B cell (primary cell): ENCODE data around the gene PRSS53. TPM values are rescaled to one million over a fixed set of nuclear protein-coding genes. Genes with fewer than 3 reads are reported as not detected.

Source experiments
- ATAC-seq: fragments of 200-7000 bp; cut with Tn5 transposase; one replicate; pipeline ENCODE4 v1.10.0; 2021; ENCODE audit warnings: low read depth, mild to moderate bottlenecking, moderate number of reproducible peaks, moderate library complexity
- CTCF ChIA-PET: fragments of 350-600 bp; sonication (Branson Sonifier 250); formaldehyde crosslinking; loops from one replicate; lab custom pipeline; 2021; ENCODE audit warnings: antibody characterized with exemption, inconsistent platforms; lab: Charles Lee
- POLR2A ChIA-PET: fragments of 350-600 bp; sonication (Branson Sonifier 250); formaldehyde crosslinking; loops from one replicate; lab custom pipeline; 2021; ENCODE audit warnings: antibody characterized with exemption; lab: Charles Lee
- DNase-seq: peaks from one replicate; pipeline ENCODE4 v3.0.0; 2013
- H2AFZ ChIP-seq: 2 replicates; pipeline ENCODE4 v1.6.1; 2012; ENCODE audit warnings: mild to moderate bottlenecking, low read depth, low read length; ENCODE audit not compliant: insufficient read depth, poor library complexity, severe bottlenecking
- H3K27ac ChIP-seq, 2 donors: 1 replicate in 1 of 2; 2 replicates in 1 of 2; pipeline ENCODE4 v1.5.1; 2012 to 2013; ENCODE audit warnings: low read length in 2 of 2, mild to moderate bottlenecking in 2 of 2, moderate library complexity in 1 of 2
- H3K27me3 ChIP-seq, 4 experiments: fragments of 200-600 bp in 1 of 4; sonication (generic) in 1 of 4; replicated peaks in 1 of 4; 1 replicate in 2 of 4; 2 replicates in 2 of 4; pipeline versions ENCODE4 v1.6.1 to v1.7.0; 2013 to 2016; ENCODE audit warnings: low read length in 3 of 4, mild to moderate bottlenecking in 2 of 4, mixed read lengths in 1 of 4, moderate library complexity in 1 of 4; ENCODE audit not compliant: insufficient read depth in 4 of 4, control insufficient read depth in 3 of 4; ENCODE audit errors: control extremely low read depth in 1 of 4
- H3K36me3 ChIP-seq, 2 experiments: replicated peaks in 1 of 2; 1 replicate in 1 of 2; 2 replicates in 1 of 2; pipeline versions ENCODE4 v1.6.1 to v1.7.1; 2013; ENCODE audit warnings: low read length in 1 of 2; ENCODE audit not compliant: insufficient read depth in 2 of 2, control insufficient read depth in 1 of 2; ENCODE audit errors: control extremely low read depth in 1 of 2, extremely low read depth in 1 of 2
- H3K4me1 ChIP-seq, 2 donors: fragments of 200-600 bp in 1 of 2; sonication (generic) in 1 of 2; 1 replicate in 1 of 2; 2 replicates in 1 of 2; pipeline versions ENCODE4 v1.5.1 to v1.6.1; 2013 to 2017; ENCODE audit warnings: low read length in 2 of 2; ENCODE audit not compliant: control insufficient read depth in 2 of 2, insufficient read depth in 2 of 2
- H3K4me2 ChIP-seq: replicated peaks from 2 replicates; pipeline ENCODE3; 2012; ENCODE audit warnings: mild to moderate bottlenecking, low read depth, low read length; ENCODE audit not compliant: poor library complexity, severe bottlenecking
- H3K4me3 ChIP-seq, 5 experiments: fragments of 200-600 bp in 1 of 5; sonication (generic) in 1 of 5; 1 replicate in 3 of 5; 2 replicates in 2 of 5; pipeline versions ENCODE4 v1.5.1 to v1.7.0; 2011 to 2016; ENCODE audit warnings: low read length in 4 of 5, mild to moderate bottlenecking in 4 of 5, low read depth in 2 of 5, control low read depth in 1 of 5, moderate library complexity in 1 of 5; ENCODE audit not compliant: insufficient read depth in 1 of 5; ENCODE audit errors: control extremely low read depth in 1 of 5, extremely low read depth in 1 of 5
- H3K79me2 ChIP-seq: fragments of 200-600 bp; sonication (generic); one replicate; pipeline ENCODE4 v1.6.0; 2016; ENCODE audit warnings: low read length; ENCODE audit not compliant: control insufficient read depth, insufficient read depth
- H3K9ac ChIP-seq: fragments of 200-600 bp; sonication (generic); 2 replicates; pipeline ENCODE4 v1.6.1; 2017; ENCODE audit warnings: mild to moderate bottlenecking, low read length, moderate library complexity
- H3K9me3 ChIP-seq, 3 donors: one replicate each; pipeline versions ENCODE4 v1.6.1 to v1.7.1; 2013; ENCODE audit warnings: low read length in 2 of 3; ENCODE audit not compliant: control insufficient read depth in 2 of 3, insufficient read depth in 1 of 3; ENCODE audit errors: control extremely low read depth in 1 of 3
- H4K20me1 ChIP-seq: 2 replicates; pipeline ENCODE4 v1.6.0; 2012; ENCODE audit warnings: mild to moderate bottlenecking, low read length; ENCODE audit not compliant: insufficient read depth, control insufficient read depth, poor library complexity, severe bottlenecking
- H3K27ac Mint-ChIP-seq: one replicate; pipeline ENCODE4 v1.8.0; 2021; ENCODE audit warnings: mixed read lengths
- H3K27me3 Mint-ChIP-seq: one replicate; pipeline ENCODE4 v1.8.0; 2021; ENCODE audit warnings: mixed read lengths
- H3K4me1 Mint-ChIP-seq: one replicate; pipeline ENCODE4 v1.8.0; 2021; ENCODE audit warnings: mixed read lengths
- H3K4me3 Mint-ChIP-seq: one replicate; pipeline ENCODE4 v1.8.0; 2021; ENCODE audit warnings: mixed read lengths
- H3K9me3 Mint-ChIP-seq: one replicate; pipeline ENCODE4 v1.8.0; 2022; ENCODE audit warnings: mixed read lengths; ENCODE audit not compliant: insufficient read depth
- CTCF ChIP-seq: fragments of 200-600 bp; IDR thresholded peaks from one replicate; pipeline ENCODE4 v1.8.0; 2022; ENCODE audit warnings: antibody characterized with exemption, mild to moderate bottlenecking
- EZH2 ChIP-seq: IDR thresholded peaks from 2 replicates; pipeline ENCODE4 v1.6.1; 2012; ENCODE audit warnings: borderline replicate concordance, low read depth, mild to moderate bottlenecking, moderate library complexity, low read length; ENCODE audit not compliant: insufficient read depth, poor library complexity, severe bottlenecking
- WGBS: methylation state at CpG from one replicate; pipeline ENCODE4 v1.1.5; 2013; ENCODE audit warnings: missing lambda C conversion rate; ENCODE audit not compliant: insufficient coverage; 5-methylcytosine and 5-hydroxymethylcytosine counted together
- intact Hi-C: fragments of 100-400 bp; cut with micrococcal nuclease; formaldehyde crosslinking; loops from one replicate; pipeline ENCODE4 v1.10.0; 2022
- polyA plus RNA-seq: library from polyadenylated mRNA; depleted of rRNA; stranded (reverse); fragments of >200 nt; gene quantifications from 2 replicates; pipeline ENCODE4 v1.2.3, GENCODE V29; 2012
- total RNA-seq, 2 donors: library from RNA; stranded (reverse); fragments of 120-200 nt in 1 of 2; gene quantifications; 1 replicate in 1 of 2; 2 replicates in 1 of 2; pipeline versions ENCODE4 v1.2.3 to v1.2.4, GENCODE V29; 2013 to 2022

Gene PRSS53
- total and polyA plus RNA-seq, 2 donors (not counting 1 experiment from before 2014, with no cell fraction given), result 10.1 to 10.8 TPM

- Histone ChIP-seq H4K20me1 (peaks cover 77% of the 10 kb centered on the region), H3K4me3 (no peak overlapping the region), H3K79me2 (peaks cover 69% of the 10 kb centered on the region), H3K27me3 (no peaks in the 10 kb centered on the region), H2AFZ (no peak overlapping the region), H3K36me3 (peaks cover 0 to 60% of the 10 kb centered on the region in 2 experiments), H3K27ac (no peak overlapping the region), H3K4me2 (no peak overlapping the region), H3K9ac (no peak overlapping the region), H3K9me3 (no peaks in the 10 kb centered on the region), H3K4me1 (peaks cover 0 to 4% of the 10 kb centered on the region in 2 donors)
- intact Hi-C loops, result no loop called here
- ChIA-PET POLR2A (no interaction called here), CTCF (no interaction called here)
- TF ChIP-seq EZH2, result no peak
- no peak for TF ChIP-seq CTCF
- no peak overlapping the region for H3K4me3 Mint-ChIP-seq
- no peaks in the 10 kb centered on the region for H3K27me3 Mint-ChIP-seq
- DNase-seq (no peak), ATAC-seq (no peak)
- H3K27ac Mint-ChIP-seq, result no peak overlapping the region
- 96% methylated on average over 26 of the region's 26 CpGs for whole genome bisulfite sequencing
- H3K4me1 Mint-ChIP-seq, result peaks cover 14% of the 10 kb centered on the region
- no peaks in the 10 kb centered on the region for H3K9me3 Mint-ChIP-seq
Measured at GRCh38 chr16:31081428-31082351, 7.1 kb downstream of the PRSS53 start.

GRCh38 chr16:31080756-31081419 lies 7.9 kb downstream of the PRSS53 start:
- intact Hi-C loops, result no loop called here
- Histone ChIP-seq H3K9me3 (no peaks in the 10 kb centered on the region), H3K4me3 (no peak overlapping the region), H3K79me2 (peaks cover 70% of the 10 kb centered on the region), H2AFZ (no peak overlapping the region), H3K4me1 (peaks cover 0 to 4% of the 10 kb centered on the region in 2 donors), H3K36me3 (peaks cover 0 to 60% of the 10 kb centered on the region in 2 experiments), H4K20me1 (peaks cover 78% of the 10 kb centered on the region), H3K27ac (no peak overlapping the region), H3K4me2 (no peak overlapping the region), H3K27me3 (no peaks in the 10 kb centered on the region), H3K9ac (no peak overlapping the region)
- no peaks in the 10 kb centered on the region for H3K27me3 Mint-ChIP-seq
- TF ChIP-seq EZH2, result no peak
- TF ChIP-seq CTCF, result no peak
- CTCF ChIA-PET, result no interaction called here
- no peak overlapping the region for H3K4me3 Mint-ChIP-seq
- WGBS, result 97% methylated on average over 12 of the region's 13 CpGs
- H3K9me3 Mint-ChIP-seq, result no peaks in the 10 kb centered on the region
- no peak for DNase-seq
- POLR2A ChIA-PET, result no interaction called here
- peaks cover 17% of the 10 kb centered on the region for H3K4me1 Mint-ChIP-seq
- ATAC-seq, result no peak
- no peak overlapping the region for H3K27ac Mint-ChIP-seq
